Thoracic aorta (tissue), 2 donors: Measurements from ENCODE around the gene CACNA1F. TPM values are rescaled to one million over a fixed set of nuclear protein-coding genes. Genes with fewer than 3 reads are reported as not detected.

Experiments
- ATAC-seq: fragments of 150-250 bp; one replicate; pipeline ENCODE4 v1.8.0; 2017; ENCODE audit warnings: low read depth; ENCODE audit not compliant: insufficient number of reproducible peaks, low FRiP score
- DNase-seq: peaks from one replicate; pipeline ENCODE4 v3.0.0-alpha.2; 2020; ENCODE audit warnings: low spot score
- H3K27ac ChIP-seq, 2 donors: fragments of 200-600 bp; sonication (generic); 1 replicate in 1 of 2; 2 replicates in 1 of 2; pipeline ENCODE4 v1.5.1; 2016; ENCODE audit warnings: mild to moderate bottlenecking in 2 of 2, moderate library complexity in 2 of 2
- H3K27me3 ChIP-seq: fragments of 200-600 bp; sonication (generic); replicated peaks from 2 replicates; pipeline ENCODE4 v1.6.0; 2016; ENCODE audit warnings: mild to moderate bottlenecking; ENCODE audit not compliant: insufficient read depth
- H3K36me3 ChIP-seq: fragments of 200-600 bp; sonication (generic); one replicate; pipeline ENCODE4 v1.5.1; 2016
- H3K4me1 ChIP-seq, 2 donors: fragments of 200-600 bp; sonication (generic); 1 replicate in 1 of 2; 2 replicates in 1 of 2; pipeline versions ENCODE4 v1.5.1 to v1.6.0; 2016; ENCODE audit warnings: low read depth in 2 of 2, mild to moderate bottlenecking in 1 of 2; ENCODE audit not compliant: control insufficient read depth in 1 of 2
- H3K4me3 ChIP-seq: fragments of 200-600 bp; sonication (generic); 2 replicates; pipeline ENCODE4 v1.5.1; 2016; ENCODE audit warnings: mild to moderate bottlenecking
- H3K9me3 ChIP-seq: fragments of 200-600 bp; sonication (generic); 2 replicates; pipeline ENCODE4 v1.5.1; 2016
- total RNA-seq, 2 donors: library from RNA; depleted of rRNA; stranded (reverse); fragments of >200 nt; gene quantifications; one replicate each; pipeline versions ENCODE4 v1.1.0 to v1.2.3, GENCODE V29; 2016
- TF ChIP-seq, protein P1 (sequence below): fragments of 200-600 bp; sonication (generic); IDR thresholded peaks from one replicate; pipeline ENCODE4 v1.5.1; 2019; ENCODE audit warnings: antibody characterized with exemption

CACNA1F gene
- total RNA-seq, 2 donors from 2014 or later = 0.81 TPM; not detected in 1

DNA sequence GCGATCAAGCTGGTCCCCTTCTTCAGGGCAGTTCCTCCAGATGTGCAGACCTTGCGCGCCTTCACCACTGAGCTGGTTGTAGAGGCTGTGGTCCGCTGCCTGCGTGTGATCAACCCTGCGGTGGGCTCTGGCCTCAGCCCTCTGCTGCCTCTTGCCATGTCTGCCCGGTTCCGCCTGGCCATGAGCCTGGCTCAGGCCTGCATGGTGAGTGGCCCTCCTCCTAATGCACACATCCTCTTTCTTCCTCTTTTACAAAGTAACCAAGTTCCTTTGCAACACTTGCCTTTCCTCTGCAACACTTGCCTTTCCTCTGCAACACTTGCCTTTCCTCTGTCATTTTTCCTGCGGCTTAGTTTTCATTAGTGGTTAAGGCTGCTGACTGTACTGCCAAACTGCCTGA, 3.9 kb upstream of the CACNA1F start:
- H3K9me3 ChIP-seq = no peaks in the 10 kb centered on the region
- no peaks in the 10 kb centered on the region for H3K36me3 ChIP-seq
- ATAC-seq (no peak), DNase-seq (no peak)
- no peak overlapping the region for H3K4me3 ChIP-seq
- H3K4me1 ChIP-seq = no peaks in the 10 kb centered on the region
- H3K27ac ChIP-seq = no peak overlapping the region
- H3K27me3 ChIP-seq = no peaks in the 10 kb centered on the region
- TF ChIP-seq, protein P1, sequence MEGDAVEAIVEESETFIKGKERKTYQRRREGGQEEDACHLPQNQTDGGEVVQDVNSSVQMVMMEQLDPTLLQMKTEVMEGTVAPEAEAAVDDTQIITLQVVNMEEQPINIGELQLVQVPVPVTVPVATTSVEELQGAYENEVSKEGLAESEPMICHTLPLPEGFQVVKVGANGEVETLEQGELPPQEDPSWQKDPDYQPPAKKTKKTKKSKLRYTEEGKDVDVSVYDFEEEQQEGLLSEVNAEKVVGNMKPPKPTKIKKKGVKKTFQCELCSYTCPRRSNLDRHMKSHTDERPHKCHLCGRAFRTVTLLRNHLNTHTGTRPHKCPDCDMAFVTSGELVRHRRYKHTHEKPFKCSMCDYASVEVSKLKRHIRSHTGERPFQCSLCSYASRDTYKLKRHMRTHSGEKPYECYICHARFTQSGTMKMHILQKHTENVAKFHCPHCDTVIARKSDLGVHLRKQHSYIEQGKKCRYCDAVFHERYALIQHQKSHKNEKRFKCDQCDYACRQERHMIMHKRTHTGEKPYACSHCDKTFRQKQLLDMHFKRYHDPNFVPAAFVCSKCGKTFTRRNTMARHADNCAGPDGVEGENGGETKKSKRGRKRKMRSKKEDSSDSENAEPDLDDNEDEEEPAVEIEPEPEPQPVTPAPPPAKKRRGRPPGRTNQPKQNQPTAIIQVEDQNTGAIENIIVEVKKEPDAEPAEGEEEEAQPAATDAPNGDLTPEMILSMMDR = no peak

DNA sequence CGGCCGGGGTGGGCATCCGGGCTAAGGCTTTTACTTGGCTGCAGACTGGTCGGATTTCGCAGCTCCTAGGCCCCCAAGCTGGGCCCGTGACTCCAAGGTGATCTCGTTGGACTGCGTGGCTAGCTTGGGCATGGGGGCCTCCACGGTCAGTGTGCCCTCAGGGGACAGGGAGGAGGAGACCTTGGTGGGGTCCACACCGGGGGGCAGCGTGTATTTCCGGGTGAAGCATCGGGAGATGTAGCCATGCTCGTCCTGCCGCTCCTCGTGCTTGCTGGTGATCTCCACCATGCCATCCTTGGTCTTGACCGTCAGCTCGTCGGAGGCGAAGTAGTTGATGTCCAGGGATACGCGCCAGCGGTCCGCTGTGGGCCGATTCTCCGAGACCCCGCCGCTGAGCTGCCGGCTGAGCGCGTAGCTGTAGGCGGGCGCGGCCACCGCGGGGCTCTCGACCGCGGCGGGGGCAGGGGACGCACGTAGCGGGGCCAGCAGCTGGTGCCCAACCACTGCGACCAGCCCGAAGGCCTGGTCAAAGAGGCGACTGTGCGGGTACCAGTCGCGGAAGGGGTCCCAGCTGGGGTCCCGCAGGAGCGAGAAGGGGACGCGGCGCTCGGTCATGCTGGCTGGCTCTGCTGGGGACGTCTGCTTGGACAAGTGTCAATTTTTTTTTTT, 881 bp upstream of the CACNA1F start:
- Histone ChIP-seq H3K27ac (no peak overlapping the region), H3K9me3 (no peaks in the 10 kb centered on the region), H3K27me3 (no peaks in the 10 kb centered on the region), H3K4me3 (no peak overlapping the region), H3K4me1 (no peaks in the 10 kb centered on the region), H3K36me3 (no peaks in the 10 kb centered on the region)
- ATAC-seq (no peak), DNase-seq (no peak)
- TF ChIP-seq, protein P1 = no peak

DNA sequence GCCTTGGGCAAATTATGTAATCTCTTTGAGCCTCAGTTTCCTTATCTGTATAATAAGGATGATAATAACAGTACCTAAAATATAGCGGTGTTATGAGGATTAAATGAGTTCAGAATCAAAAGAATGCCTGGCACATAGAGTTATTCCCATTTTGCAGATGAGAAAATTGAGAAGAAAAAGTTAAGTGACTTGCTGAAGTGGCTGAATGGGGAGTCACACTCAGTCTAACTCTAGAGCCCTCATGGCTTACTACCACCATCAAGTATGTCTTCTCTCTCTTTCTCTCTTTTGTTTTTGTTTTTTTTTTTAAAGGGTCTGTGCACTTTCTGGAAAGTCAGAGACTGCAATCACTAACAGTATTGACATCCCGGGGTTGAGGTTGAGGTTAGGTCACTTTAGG, 615 bp downstream of the CACNA1F start:
- TF ChIP-seq, protein P1 = no peak
- Histone ChIP-seq H3K27ac (no peak overlapping the region), H3K27me3 (no peaks in the 10 kb centered on the region), H3K9me3 (no peaks in the 10 kb centered on the region), H3K4me1 (no peaks in the 10 kb centered on the region), H3K4me3 (no peak overlapping the region), H3K36me3 (no peaks in the 10 kb centered on the region)
- ATAC-seq (no peak), DNase-seq (no peak)

DNA sequence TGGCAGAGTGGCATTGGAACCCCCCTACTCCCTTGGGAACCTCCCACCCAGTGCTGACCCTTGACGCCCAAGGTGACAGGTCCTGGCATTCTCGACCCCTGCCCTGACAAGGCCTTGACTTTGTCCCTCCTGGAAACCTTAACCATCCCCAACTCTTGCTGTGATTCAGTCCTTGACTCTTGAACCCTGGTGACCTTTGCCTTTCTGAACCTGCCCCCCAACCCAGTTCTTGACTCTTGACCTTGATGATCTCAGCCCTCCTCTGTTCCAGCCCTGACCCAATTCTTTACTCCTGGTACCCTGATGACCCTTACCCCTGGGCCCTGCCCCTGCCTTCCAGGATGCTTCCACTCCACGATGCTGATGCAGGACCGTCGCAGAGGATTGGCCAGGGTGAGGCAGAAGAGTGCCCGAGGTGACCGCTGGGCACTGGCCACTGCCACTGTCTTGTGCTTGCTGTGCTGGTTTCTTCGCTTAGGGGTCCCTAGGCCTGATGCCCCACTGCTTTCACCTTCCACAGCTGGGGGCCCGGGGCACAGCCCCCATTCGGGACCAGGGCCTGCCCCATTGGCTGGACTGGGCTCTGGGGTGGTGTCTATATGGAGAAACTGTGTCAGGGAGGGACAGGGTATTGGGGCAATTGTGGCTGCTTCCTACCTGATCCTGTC, 1.7 kb downstream of the CACNA1F start:
- no peak for ATAC-seq
- no peak overlapping the region for H3K4me3 ChIP-seq
- H3K9me3 ChIP-seq = no peaks in the 10 kb centered on the region
- H3K27me3 ChIP-seq = no peaks in the 10 kb centered on the region
- H3K36me3 ChIP-seq = no peaks in the 10 kb centered on the region
- H3K4me1 ChIP-seq = no peaks in the 10 kb centered on the region
- TF ChIP-seq, protein P1 = no peak
- H3K27ac ChIP-seq = no peak overlapping the region
- DNase-seq = no peak

DNA sequence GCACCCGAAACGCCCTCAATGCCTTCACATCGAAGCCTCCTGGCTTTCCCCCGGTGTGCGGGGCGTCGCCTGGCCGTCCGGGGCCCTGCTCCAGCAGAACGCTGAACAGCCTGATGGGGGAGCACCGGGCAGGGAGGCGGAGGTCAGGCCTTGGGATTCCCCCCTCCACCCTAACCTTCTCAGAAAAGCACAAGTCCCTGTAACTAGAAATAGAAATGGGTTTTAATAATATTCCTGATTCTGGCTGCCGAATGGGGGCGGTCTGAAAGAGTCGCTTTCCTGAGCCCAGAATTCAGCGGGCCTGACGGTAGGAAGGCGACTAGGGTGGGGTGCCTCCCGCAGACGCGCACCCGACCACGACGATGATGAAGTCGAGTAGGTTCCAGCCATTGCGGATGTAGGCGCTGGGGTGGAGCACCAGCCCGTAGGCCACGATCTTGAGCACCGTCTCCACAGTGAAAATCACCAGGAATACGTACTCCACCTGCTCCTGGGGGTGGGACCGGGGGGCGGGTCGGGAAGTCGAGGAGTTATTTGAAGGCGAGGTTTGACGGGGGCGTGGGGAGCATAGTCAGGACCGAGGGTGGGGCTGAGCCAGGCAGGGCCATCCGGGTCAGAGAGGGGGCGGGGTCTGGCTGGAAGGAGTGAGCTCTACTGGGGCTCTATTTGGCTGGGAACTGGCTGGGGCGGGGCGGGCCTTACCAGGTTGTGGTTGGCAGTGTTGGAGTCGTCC, 2.5 kb downstream of the CACNA1F start:
- Histone ChIP-seq H3K4me1 (no peaks in the 10 kb centered on the region), H3K27ac (no peak overlapping the region), H3K9me3 (no peaks in the 10 kb centered on the region), H3K36me3 (no peaks in the 10 kb centered on the region), H3K27me3 (no peaks in the 10 kb centered on the region), H3K4me3 (peak overlapping the region; percentile 66)
- DNase-seq (peak; percentile 2), ATAC-seq (no peak)
- TF ChIP-seq, protein P1 = no peak
